Activated T-cell treated with anti-CD3 and anti-CD28 coated beads, Interleukin-2, amount 50 U/mL, for 4 hours (primary cell): ENCODE measurements around the gene PTPRE. TPM values are rescaled to one million over a fixed set of nuclear protein-coding genes. Genes with fewer than 3 reads are reported as not detected.

Source experiments
- ATAC-seq, 2 donors: fragments of 200-7000 bp; cut with Tn5 transposase; one replicate each; pipeline ENCODE4 v1.10.0; 2021
- DNase-seq: peaks from one replicate; pipeline ENCODE4 v3.0.0-alpha.2; 2020
- H3K27me3 Mint-ChIP-seq: one replicate; pipeline ENCODE4 v1.8.0; 2021; ENCODE audit warnings: low read depth, mixed read lengths
- H3K36me3 Mint-ChIP-seq: one replicate; pipeline ENCODE4 v1.8.0; 2022; ENCODE audit warnings: mixed read lengths; ENCODE audit not compliant: insufficient read depth
- H3K4me1 Mint-ChIP-seq: one replicate; pipeline ENCODE4 v1.8.0; 2021; ENCODE audit warnings: low read depth, mixed read lengths
- H3K4me3 Mint-ChIP-seq: one replicate; pipeline ENCODE4 v1.8.0; 2021; ENCODE audit warnings: mild to moderate bottlenecking, moderate library complexity, mixed read lengths
- H3K9me3 Mint-ChIP-seq: one replicate; pipeline ENCODE4 v1.8.0; 2021; ENCODE audit warnings: mixed read lengths
- total RNA-seq, 3 donors: library from RNA; stranded (reverse); gene quantifications; one replicate each; pipeline ENCODE4 v1.2.1, GENCODE V29; 2021

PTPRE gene
- total RNA-seq, 3 donors from 2014 or later = 35.8 to 49.1 (median 46.1) TPM

- H3K9me3 Mint-ChIP-seq = no peaks in the 10 kb centered on the region
- H3K36me3 Mint-ChIP-seq = no peaks in the 10 kb centered on the region
- peaks cover 20% of the 10 kb centered on the region for H3K4me1 Mint-ChIP-seq
- no peak overlapping the region for H3K4me3 Mint-ChIP-seq
- peak; percentile 41 to 55 for ATAC-seq
- no peaks in the 10 kb centered on the region for H3K27me3 Mint-ChIP-seq
- peak; percentile 21 for DNase-seq
Observed at GRCh38 chr10:128095027-128095752, 188.3 kb downstream of the PTPRE start.

GRCh38 chr10:128095753-128096469, 189.0 kb downstream of the PTPRE start:
- Mint-ChIP-seq H3K4me3 (peak overlapping the region; percentile 22), H3K9me3 (no peaks in the 10 kb centered on the region), H3K36me3 (no peaks in the 10 kb centered on the region), H3K4me1 (peaks cover 20% of the 10 kb centered on the region), H3K27me3 (no peaks in the 10 kb centered on the region)
- DNase-seq (no peak), ATAC-seq (no peak)

GRCh38 chr10:128096486-128097199, 189.7 kb downstream of the PTPRE start:
- no peaks in the 10 kb centered on the region for H3K27me3 Mint-ChIP-seq
- peaks cover 23% of the 10 kb centered on the region for H3K4me1 Mint-ChIP-seq
- H3K36me3 Mint-ChIP-seq = no peaks in the 10 kb centered on the region
- no peak for DNase-seq
- no peaks in the 10 kb centered on the region for H3K9me3 Mint-ChIP-seq
- ATAC-seq = no peak
- peak overlapping the region; percentile 22 for H3K4me3 Mint-ChIP-seq

GRCh38 chr10:128097783-128098182, 190.9 kb downstream of the PTPRE start:
- Mint-ChIP-seq H3K27me3 (no peaks in the 10 kb centered on the region), H3K4me3 (no peak overlapping the region), H3K4me1 (peaks cover 30% of the 10 kb centered on the region), H3K36me3 (no peaks in the 10 kb centered on the region), H3K9me3 (no peaks in the 10 kb centered on the region)
- DNase-seq = no peak
- ATAC-seq = no peak

- Mint-ChIP-seq H3K27me3 (no peaks in the 10 kb centered on the region), H3K36me3 (no peaks in the 10 kb centered on the region), H3K9me3 (no peaks in the 10 kb centered on the region), H3K4me1 (peaks cover 39% of the 10 kb centered on the region), H3K4me3 (no peak overlapping the region)
- ATAC-seq (no peak), DNase-seq (no peak)
Observed at GRCh38 chr10:128098631-128099030, 191.7 kb downstream of the PTPRE start.

- Mint-ChIP-seq H3K4me1 (peaks cover 49% of the 10 kb centered on the region), H3K4me3 (no peak overlapping the region)
- no peak for DNase-seq
Observed at GRCh38 chr10:128099901-128100300, 193.0 kb downstream of the PTPRE start.

GRCh38 chr10:128101901-128102300, 195.0 kb downstream of the PTPRE start:
- no peaks in the 10 kb centered on the region for H3K27me3 Mint-ChIP-seq
- no peaks in the 10 kb centered on the region for H3K9me3 Mint-ChIP-seq
- peaks cover 34% of the 10 kb centered on the region for H3K4me1 Mint-ChIP-seq
- H3K36me3 Mint-ChIP-seq = no peaks in the 10 kb centered on the region
- ATAC-seq (no peak), DNase-seq (no peak)
- H3K4me3 Mint-ChIP-seq = no peak overlapping the region

More at GRCh38 chr10:128099901-128100300, 193.0 kb downstream of the PTPRE start:
- no peak for ATAC-seq
- no peaks in the 10 kb centered on the region for H3K9me3 Mint-ChIP-seq
- no peaks in the 10 kb centered on the region for H3K27me3 Mint-ChIP-seq
- H3K36me3 Mint-ChIP-seq = no peaks in the 10 kb centered on the region

- ATAC-seq = peak; percentile 7 to 20
- H3K36me3 Mint-ChIP-seq = no peaks in the 10 kb centered on the region
- no peak for DNase-seq
- no peaks in the 10 kb centered on the region for H3K27me3 Mint-ChIP-seq
- peaks cover 34% of the 10 kb centered on the region for H3K4me1 Mint-ChIP-seq
- no peaks in the 10 kb centered on the region for H3K9me3 Mint-ChIP-seq
- no peak overlapping the region for H3K4me3 Mint-ChIP-seq
Observed at GRCh38 chr10:128102480-128103228, 195.8 kb downstream of the PTPRE start.

- peaks cover 32% of the 10 kb centered on the region for H3K4me1 Mint-ChIP-seq
- no peaks in the 10 kb centered on the region for H3K36me3 Mint-ChIP-seq
- H3K9me3 Mint-ChIP-seq = no peaks in the 10 kb centered on the region
- DNase-seq (no peak), ATAC-seq (peak; percentile 81 to 84)
- H3K4me3 Mint-ChIP-seq = no peak overlapping the region
- H3K27me3 Mint-ChIP-seq = no peaks in the 10 kb centered on the region
Observed at GRCh38 chr10:128103229-128103714, 196.4 kb downstream of the PTPRE start.

- Mint-ChIP-seq H3K36me3 (no peaks in the 10 kb centered on the region), H3K4me1 (peaks cover 31% of the 10 kb centered on the region), H3K4me3 (no peak overlapping the region), H3K27me3 (no peaks in the 10 kb centered on the region), H3K9me3 (no peaks in the 10 kb centered on the region)
- no peak for DNase-seq
- no peak for ATAC-seq
Observed at GRCh38 chr10:128105383-128105782, 198.5 kb downstream of the PTPRE start.

GRCh38 chr10:128109707-128110106, 202.8 kb downstream of the PTPRE start:
- Mint-ChIP-seq H3K9me3 (no peaks in the 10 kb centered on the region), H3K36me3 (no peaks in the 10 kb centered on the region), H3K4me3 (no peak overlapping the region), H3K4me1 (peaks cover 4% of the 10 kb centered on the region), H3K27me3 (no peaks in the 10 kb centered on the region)
- no peak for DNase-seq
- ATAC-seq = no peak

- no peaks in the 10 kb centered on the region for H3K27me3 Mint-ChIP-seq
- no peak overlapping the region for H3K4me3 Mint-ChIP-seq
- DNase-seq (no peak), ATAC-seq (no peak)
- no peaks in the 10 kb centered on the region for H3K36me3 Mint-ChIP-seq
- no peaks in the 10 kb centered on the region for H3K4me1 Mint-ChIP-seq
- no peaks in the 10 kb centered on the region for H3K9me3 Mint-ChIP-seq
Observed at GRCh38 chr10:128110339-128110738, 203.4 kb downstream of the PTPRE start.

- Mint-ChIP-seq H3K4me3 (no peak overlapping the region), H3K4me1 (no peaks in the 10 kb centered on the region), H3K9me3 (no peaks in the 10 kb centered on the region), H3K27me3 (no peaks in the 10 kb centered on the region), H3K36me3 (no peaks in the 10 kb centered on the region)
- no peak for ATAC-seq
- DNase-seq = no peak
Observed at GRCh38 chr10:128111696-128112095, 204.8 kb downstream of the PTPRE start.

- Mint-ChIP-seq H3K4me3 (no peak overlapping the region), H3K27me3 (no peaks in the 10 kb centered on the region), H3K4me1 (no peaks in the 10 kb centered on the region), H3K36me3 (no peaks in the 10 kb centered on the region), H3K9me3 (no peaks in the 10 kb centered on the region)
- DNase-seq (no peak), ATAC-seq (no peak)
Observed at GRCh38 chr10:128113026-128113425, 206.1 kb downstream of the PTPRE start.
